CD4-positive, alpha-beta T cell treated with Interleukin-1 beta for 1 hour (primary cell): Measurements from ENCODE around the gene ADCY4.
"Not testable (repeated sequence)": the region's sequence is repeated elsewhere in the genome, so short reads cannot be mapped to it uniquely, and the experiment has no call there.

ENCODE experiments used
- DNase-seq, 2 donors: peaks; one replicate each; pipeline ENCODE4 v3.0.0-alpha.2; 2020 to 2022

ADCY4 gene

GRCh38 chr14:24334431-24335291 lies at the start of gene ADCY4:
Gene ADCY4 (minus strand): TSS chr14:24335071. CDS start chr14:24334652, 419 bp downstream.
- DNase-seq = no peak

- DNase-seq = no peak
Measured at GRCh38 chr14:24384169-24384568, 49.3 kb upstream of the ADCY4 start.

- no peak for DNase-seq
Measured at GRCh38 chr14:24382064-24382371, 47.1 kb upstream of the ADCY4 start.

- no peak for DNase-seq
Measured at GRCh38 chr14:24381363-24382063, 46.6 kb upstream of the ADCY4 start.

- no peak for DNase-seq
Measured at GRCh38 chr14:24379907-24380730, 45.2 kb upstream of the ADCY4 start.

GRCh38 chr14:24378981-24379906 lies 44.4 kb upstream of the ADCY4 start:
- DNase-seq = no peak

GRCh38 chr14:24378327-24378726 lies 43.5 kb upstream of the ADCY4 start:
- no peak for DNase-seq

GRCh38 chr14:24377657-24378056 lies 42.8 kb upstream of the ADCY4 start:
- DNase-seq = no peak

- no peak for DNase-seq
Measured at GRCh38 chr14:24377126-24377525, 42.3 kb upstream of the ADCY4 start.

- no peak for DNase-seq
Measured at GRCh38 chr14:24376448-24377070, 41.7 kb upstream of the ADCY4 start.

- no peak for DNase-seq
Measured at GRCh38 chr14:24372701-24373416, 38.0 kb upstream of the ADCY4 start.

- DNase-seq = not testable (repeated sequence)
Measured at GRCh38 chr14:24371605-24372004, 36.7 kb upstream of the ADCY4 start.

GRCh38 chr14:24370748-24371147 lies 35.9 kb upstream of the ADCY4 start:
- DNase-seq = no peak

- DNase-seq = no peak
Measured at GRCh38 chr14:24369907-24370687, 35.2 kb upstream of the ADCY4 start.

- DNase-seq = no peak
Measured at GRCh38 chr14:24369463-24369862, 34.6 kb upstream of the ADCY4 start.

- peak; percentile 34 to 68 for DNase-seq
Measured at GRCh38 chr14:24368562-24369252, 33.8 kb upstream of the ADCY4 start.

GRCh38 chr14:24368212-24368561 lies 33.3 kb upstream of the ADCY4 start:
- no peak for DNase-seq

GRCh38 chr14:24367514-24368211 lies 32.8 kb upstream of the ADCY4 start, which contains the start of gene NFATC4:
Gene NFATC4 (plus strand): TSS chr14:24368184. CDS start chr14:24368341, 157 bp downstream.
- no peak for DNase-seq
